Smooth muscle cell (in vitro differentiated cells): Measurements from ENCODE around the gene UBA6. TPM values are rescaled to one million over a fixed set of nuclear protein-coding genes. Genes with fewer than 3 reads are reported as not detected.
A peak's percentile ranks its signal among the peaks of the same experiment; 100 is the strongest.

Experiments used
- DNase-seq: peaks from one replicate; lab custom pipeline; 2025; ENCODE audit not compliant: unreplicated experiment; lab: John Stamatoyannopoulos, UW
- H2AFZ ChIP-seq: fragments of 200-600 bp; sonication (generic); 2 replicates; pipeline ENCODE4 v1.6.0; 2016; ENCODE audit warnings: antibody characterized with exemption, low read depth, mild to moderate bottlenecking
- H3F3A ChIP-seq: fragments of 200-600 bp; sonication (generic); 2 replicates; pipeline ENCODE4 v1.6.0; 2017; ENCODE audit warnings: antibody characterized with exemption, low read depth
- H3K27ac ChIP-seq: fragments of 200-600 bp; sonication (generic); 2 replicates; pipeline ENCODE4 v1.5.1; 2016; ENCODE audit warnings: low read depth, mild to moderate bottlenecking
- H3K27me3 ChIP-seq: fragments of 200-600 bp; sonication (generic); 2 replicates; pipeline ENCODE4 v1.6.1; 2016; ENCODE audit warnings: low read depth, mild to moderate bottlenecking
- H3K36me3 ChIP-seq: fragments of 200-600 bp; sonication (generic); 2 replicates; pipeline ENCODE4 v1.5.1; 2016; ENCODE audit warnings: low read depth
- H3K4me1 ChIP-seq: fragments of 200-600 bp; sonication (generic); 2 replicates; pipeline ENCODE4 v1.5.1; 2016; ENCODE audit warnings: low read depth
- H3K4me2 ChIP-seq: fragments of 200-600 bp; sonication (generic); 2 replicates; pipeline ENCODE4 v1.6.0; 2016; ENCODE audit warnings: mild to moderate bottlenecking
- H3K4me3 ChIP-seq: fragments of 200-600 bp; sonication (generic); 2 replicates; pipeline ENCODE4 v1.5.1; 2016; ENCODE audit warnings: mild to moderate bottlenecking
- H3K79me2 ChIP-seq: fragments of 200-600 bp; sonication (generic); 2 replicates; pipeline ENCODE4 v1.6.0; 2016; ENCODE audit warnings: low read depth, mild to moderate bottlenecking
- H3K9ac ChIP-seq: fragments of 200-600 bp; sonication (generic); 2 replicates; pipeline ENCODE4 v1.6.0; 2016; ENCODE audit warnings: low read depth
- H3K9me3 ChIP-seq: fragments of 200-600 bp; sonication (generic); replicated peaks from 2 replicates; pipeline ENCODE4 v1.5.1; 2016; ENCODE audit warnings: low read depth
- H4K20me1 ChIP-seq: fragments of 200-600 bp; sonication (generic); 2 replicates; pipeline ENCODE4 v1.6.0; 2016; ENCODE audit warnings: low read depth
- WGBS: methylation state at CpG from one replicate; pipeline ENCODE4 v1.1.7; 2016; ENCODE audit warnings: low lambda C conversion rate; 5-methylcytosine and 5-hydroxymethylcytosine counted together
- polyA plus RNA-seq: library from polyadenylated mRNA; unstranded; fragments of >200 nt; fragmentation: Nextera tagmentation; extraction: Ambion mirVana; gene quantifications from 2 replicates; pipeline ENCODE4 v1.2.1, GENCODE V29; 2016
- total RNA-seq: library from RNA; depleted of rRNA; stranded (reverse); fragments of >200 nt; gene quantifications from 2 replicates; pipeline ENCODE4 v1.2.3, GENCODE V29; 2014
- TF ChIP-seq, protein P1 (sequence below): fragments of 200-600 bp; sonication (generic); IDR thresholded peaks from 2 replicates; pipeline ENCODE4 v1.5.1; 2017; ENCODE audit warnings: borderline replicate concordance, mild to moderate bottlenecking, antibody characterized with exemption; ENCODE audit not compliant: insufficient read depth, poor library complexity, severe bottlenecking

The UBA6 gene
- total and polyA plus RNA-seq, 2 experiments from 2014 or later, result 15.7 to 271 TPM

DNA sequence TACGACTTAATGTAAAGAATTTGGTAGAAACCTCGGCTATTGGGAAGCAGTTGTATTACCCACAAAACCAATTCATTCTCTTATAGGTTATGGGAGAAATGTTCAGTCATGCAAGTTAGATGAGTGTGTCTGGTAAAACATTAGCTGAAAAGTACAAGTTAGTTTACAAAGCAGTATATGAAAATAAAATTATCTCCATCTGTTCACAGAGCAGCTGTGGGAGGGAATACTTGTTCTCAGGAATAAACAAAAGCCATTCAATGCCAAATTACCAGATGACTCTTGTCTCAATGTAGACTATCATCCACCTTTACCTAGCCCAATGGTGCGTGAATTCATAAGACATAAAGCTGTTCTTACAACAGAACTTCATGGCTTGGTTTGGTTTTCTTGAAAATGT, 113.8 kb downstream of the UBA6 start:
- WGBS, result 95% methylated on average over 3 of the region's 3 CpGs
- H3K79me2 ChIP-seq, result no peaks in the 10 kb centered on the region
- no peak overlapping the region for H3K4me2 ChIP-seq
- no peaks in the 10 kb centered on the region for H3K4me1 ChIP-seq
- H3K27me3 ChIP-seq, result no peaks in the 10 kb centered on the region
- no peaks in the 10 kb centered on the region for H3F3A ChIP-seq
- no peak overlapping the region for H3K9ac ChIP-seq
- H3K27ac ChIP-seq, result no peak overlapping the region
- TF ChIP-seq, protein P1, sequence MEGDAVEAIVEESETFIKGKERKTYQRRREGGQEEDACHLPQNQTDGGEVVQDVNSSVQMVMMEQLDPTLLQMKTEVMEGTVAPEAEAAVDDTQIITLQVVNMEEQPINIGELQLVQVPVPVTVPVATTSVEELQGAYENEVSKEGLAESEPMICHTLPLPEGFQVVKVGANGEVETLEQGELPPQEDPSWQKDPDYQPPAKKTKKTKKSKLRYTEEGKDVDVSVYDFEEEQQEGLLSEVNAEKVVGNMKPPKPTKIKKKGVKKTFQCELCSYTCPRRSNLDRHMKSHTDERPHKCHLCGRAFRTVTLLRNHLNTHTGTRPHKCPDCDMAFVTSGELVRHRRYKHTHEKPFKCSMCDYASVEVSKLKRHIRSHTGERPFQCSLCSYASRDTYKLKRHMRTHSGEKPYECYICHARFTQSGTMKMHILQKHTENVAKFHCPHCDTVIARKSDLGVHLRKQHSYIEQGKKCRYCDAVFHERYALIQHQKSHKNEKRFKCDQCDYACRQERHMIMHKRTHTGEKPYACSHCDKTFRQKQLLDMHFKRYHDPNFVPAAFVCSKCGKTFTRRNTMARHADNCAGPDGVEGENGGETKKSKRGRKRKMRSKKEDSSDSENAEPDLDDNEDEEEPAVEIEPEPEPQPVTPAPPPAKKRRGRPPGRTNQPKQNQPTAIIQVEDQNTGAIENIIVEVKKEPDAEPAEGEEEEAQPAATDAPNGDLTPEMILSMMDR, result no peak
- H3K9me3 ChIP-seq, result no peaks in the 10 kb centered on the region
- H3K4me3 ChIP-seq, result no peak overlapping the region
- H4K20me1 ChIP-seq, result no peaks in the 10 kb centered on the region
- no peak overlapping the region for H2AFZ ChIP-seq
- DNase-seq, result no peak
- no peaks in the 10 kb centered on the region for H3K36me3 ChIP-seq

DNA sequence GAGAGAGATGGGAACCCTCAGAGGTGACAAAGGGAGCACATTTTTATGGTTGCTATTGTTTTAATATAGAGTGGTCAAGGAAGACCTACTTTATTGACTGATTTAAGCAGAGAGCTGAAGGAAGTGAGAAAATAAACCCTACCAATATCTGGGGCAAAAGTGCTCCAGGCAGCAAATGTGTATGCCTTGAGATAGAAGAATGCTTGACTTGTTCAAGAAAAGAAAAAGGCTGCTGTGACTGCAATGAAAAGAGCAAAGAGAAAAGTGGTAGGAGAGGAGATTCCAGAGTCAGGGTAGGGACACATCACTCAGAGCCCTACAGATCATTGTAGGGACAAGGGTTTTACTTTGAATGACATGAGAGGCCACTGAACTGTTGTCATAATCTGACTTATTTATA, 116.5 kb downstream of the UBA6 start:
- no peak overlapping the region for H2AFZ ChIP-seq
- no peaks in the 10 kb centered on the region for H3K27me3 ChIP-seq
- no peaks in the 10 kb centered on the region for H3K79me2 ChIP-seq
- H3F3A ChIP-seq, result no peaks in the 10 kb centered on the region
- no peak overlapping the region for H3K4me3 ChIP-seq
- DNase-seq, result no peak
- TF ChIP-seq, protein P1, result no peak
- H3K27ac ChIP-seq, result no peak overlapping the region
- H3K4me1 ChIP-seq, result no peaks in the 10 kb centered on the region
- H4K20me1 ChIP-seq, result no peaks in the 10 kb centered on the region
- no peaks in the 10 kb centered on the region for H3K9me3 ChIP-seq
- H3K9ac ChIP-seq, result no peak overlapping the region
- no peaks in the 10 kb centered on the region for H3K36me3 ChIP-seq
- no peak overlapping the region for H3K4me2 ChIP-seq

DNA sequence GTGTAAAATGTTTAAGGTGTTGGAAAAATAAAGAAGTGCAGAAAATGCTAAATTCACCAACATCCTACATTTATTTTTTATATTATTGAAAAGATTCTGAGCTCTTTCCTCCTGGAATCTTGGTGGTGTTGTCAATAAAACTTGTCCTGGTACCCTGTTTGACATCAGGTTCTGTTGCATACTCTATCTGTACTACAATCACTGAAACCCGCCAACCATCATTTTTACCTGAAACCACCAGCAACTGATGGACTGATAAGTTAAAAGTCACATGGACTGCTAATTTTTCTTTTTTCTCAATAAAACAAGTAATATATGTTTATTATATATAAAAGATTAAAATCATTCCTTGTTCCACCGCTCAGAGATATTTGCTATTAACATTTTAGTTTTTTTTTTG, 119.0 kb downstream of the UBA6 start:
- Histone ChIP-seq H3K4me1 (no peaks in the 10 kb centered on the region), H3K36me3 (no peaks in the 10 kb centered on the region), H3K4me3 (no peak overlapping the region), H3K27me3 (no peaks in the 10 kb centered on the region), H4K20me1 (no peaks in the 10 kb centered on the region), H3K79me2 (no peaks in the 10 kb centered on the region), H3F3A (no peaks in the 10 kb centered on the region), H2AFZ (peak overlapping the region; percentile 34), H3K4me2 (peak overlapping the region; percentile 45), H3K9ac (no peak overlapping the region), H3K27ac (no peak overlapping the region), H3K9me3 (no peaks in the 10 kb centered on the region)
- WGBS, result 50% methylated on average over 2 of the region's 2 CpGs
- TF ChIP-seq, protein P1, result no peak
- no peak for DNase-seq

DNA sequence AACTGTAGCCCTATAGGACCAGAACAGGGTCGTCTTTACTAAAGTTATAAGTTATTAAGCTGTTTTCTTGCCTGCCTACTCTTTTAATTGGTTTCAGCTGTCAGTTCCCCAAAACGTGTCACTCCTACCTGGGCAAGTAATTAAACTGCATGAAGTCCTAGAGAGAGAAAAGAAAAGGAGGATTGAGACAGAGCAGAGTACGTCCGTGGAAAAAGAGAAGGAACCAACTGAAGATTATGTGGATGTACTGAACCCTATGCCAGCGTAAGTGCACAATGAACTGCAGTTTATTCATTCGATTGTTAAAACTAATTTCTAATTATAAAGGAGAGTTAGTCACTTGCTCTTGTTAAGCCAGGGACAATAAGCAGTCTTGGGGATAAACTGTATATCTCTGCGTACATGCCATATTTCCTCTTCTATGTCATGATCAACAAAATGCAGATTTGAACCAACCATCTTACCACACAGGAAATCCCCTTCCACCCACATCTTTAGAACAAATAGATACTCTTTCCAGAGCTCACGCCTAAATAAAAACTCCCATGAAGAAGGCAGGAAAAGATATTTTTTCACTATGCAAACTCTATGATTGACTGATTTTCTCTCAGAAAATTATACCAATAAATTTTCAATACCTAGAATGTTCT, 119.6 kb downstream of the UBA6 start:
- H3K4me3 ChIP-seq, result no peak overlapping the region

More for the DNA sequence above, 119.6 kb downstream of the UBA6 start:
- Histone ChIP-seq H3K79me2 (no peaks in the 10 kb centered on the region), H3K4me2 (peak overlapping the region; percentile 45), H3K9me3 (no peaks in the 10 kb centered on the region), H4K20me1 (no peaks in the 10 kb centered on the region), H3F3A (no peaks in the 10 kb centered on the region), H3K36me3 (no peaks in the 10 kb centered on the region), H2AFZ (peak overlapping the region; percentile 34), H3K4me1 (no peaks in the 10 kb centered on the region), H3K27ac (no peak overlapping the region), H3K9ac (no peak overlapping the region), H3K27me3 (no peaks in the 10 kb centered on the region)
- DNase-seq, result no peak
- 66% methylated on average over 8 of the region's 8 CpGs for WGBS
- TF ChIP-seq, protein P1, result no peak
